SK-N-SH (cell line): ENCODE measurements around the gene TRIML1. TPM values are rescaled to one million over a fixed set of nuclear protein-coding genes. Genes with fewer than 3 reads are reported as not detected.

Experiments
- CTCF ChIA-PET: fragments of 300-600, 350-600 bp; formaldehyde crosslinking; extraction: SDS; loops from one replicate; lab custom pipeline; 2021; lab: Yijun Ruan, JAX
- POLR2A ChIA-PET: fragments of 350-600 bp; sonication (Branson Sonifier 250); formaldehyde crosslinking; extraction: SDS; loops from one replicate; lab custom pipeline; 2020; ENCODE audit warnings: antibody characterized with exemption, inconsistent platforms; lab: Yijun Ruan, JAX
- DNase-seq: peaks from one replicate; pipeline ENCODE4 v3.0.0; 2012
- H2AFZ ChIP-seq: fragments of 200-600 bp; sonication (generic); 2 replicates; pipeline ENCODE4 v1.8.1; 2016; ENCODE audit warnings: antibody characterized with exemption, mild to moderate bottlenecking, low read depth
- H3F3A ChIP-seq: fragments of 200-600 bp; sonication (generic); replicated peaks from 2 replicates; pipeline ENCODE3; 2016; ENCODE audit warnings: antibody characterized with exemption, mild to moderate bottlenecking; ENCODE audit not compliant: insufficient read depth
- H3K27ac ChIP-seq, 2 experiments: fragments of 200-500 bp in 1 of 2; fragments of 200-600 bp in 1 of 2; sonication (Bioruptor generic) in 1 of 2; sonication (generic), shearing (Covaris generic) in 1 of 2; 2 replicates each; pipeline versions ENCODE4 v1.5.1 to v1.6.1; 2014 to 2016; ENCODE audit warnings: low read depth in 2 of 2, inconsistent platforms in 1 of 2, low read length in 1 of 2, mild to moderate bottlenecking in 1 of 2, mixed read lengths in 1 of 2
- H3K27me3 ChIP-seq: fragments of 200-600 bp; sonication (generic), shearing (Covaris generic); 2 replicates; pipeline ENCODE4 v1.6.1; 2016; ENCODE audit warnings: mixed run types; ENCODE audit not compliant: insufficient read depth
- H3K36me3 ChIP-seq, 2 experiments: fragments of 200-500 bp in 1 of 2; fragments of 200-600 bp in 1 of 2; sonication (Bioruptor generic) in 1 of 2; sonication (generic) in 1 of 2; replicated peaks in 1 of 2; 2 replicates each; pipeline versions ENCODE3 to v1.5.1; 2014 to 2016; ENCODE audit warnings: low read length in 1 of 2, mild to moderate bottlenecking in 1 of 2; ENCODE audit not compliant: insufficient read depth in 2 of 2, control insufficient read depth in 1 of 2
- H3K4me1 ChIP-seq, 2 experiments: fragments of 200-500 bp in 1 of 2; fragments of 200-600 bp in 1 of 2; sonication (Bioruptor generic) in 1 of 2; sonication (generic), shearing (Covaris generic) in 1 of 2; 2 replicates each; pipeline versions ENCODE4 v1.5.1 to v1.6.1; 2014 to 2016; ENCODE audit warnings: low read depth in 1 of 2, low read length in 1 of 2, mixed run types in 1 of 2; ENCODE audit not compliant: insufficient read depth in 2 of 2, control insufficient read depth in 1 of 2
- H3K4me2 ChIP-seq: fragments of 200-600 bp; sonication (generic), shearing (Covaris generic); 2 replicates; pipeline ENCODE4 v1.6.1; 2017; ENCODE audit warnings: mixed run types
- H3K4me3 ChIP-seq, 2 experiments: fragments of 200-500 bp in 1 of 2; fragments of 200-600 bp in 1 of 2; sonication (Bioruptor generic) in 1 of 2; sonication (generic), shearing (Covaris generic) in 1 of 2; 2 replicates each; pipeline versions ENCODE4 v1.5.1 to v1.8.1; 2014 to 2016; ENCODE audit warnings: low read depth in 2 of 2, inconsistent platforms in 1 of 2, low read length in 1 of 2, mild to moderate bottlenecking in 1 of 2, mixed read lengths in 1 of 2, moderate library complexity in 1 of 2
- H3K79me2 ChIP-seq: fragments of 200-600 bp; sonication (generic); 2 replicates; pipeline ENCODE4 v1.8.1; 2017; ENCODE audit warnings: mild to moderate bottlenecking; ENCODE audit not compliant: insufficient read depth
- H3K9ac ChIP-seq: fragments of 200-600 bp; sonication (generic); 2 replicates; pipeline ENCODE4 v1.6.1; 2017; ENCODE audit warnings: mixed run types
- H3K9me2 ChIP-seq: fragments of 200-600 bp; sonication (generic); 2 replicates; pipeline ENCODE4 v1.6.1; 2017; ENCODE audit warnings: mixed run types
- H3K9me3 ChIP-seq: fragments of 200-600 bp; sonication (generic); 2 replicates; pipeline ENCODE4 v1.6.1; 2017; ENCODE audit warnings: mixed run types, mild to moderate bottlenecking, moderate library complexity
- H4K20me1 ChIP-seq: fragments of 200-600 bp; sonication (generic); 2 replicates; pipeline ENCODE4 v1.6.1; 2017; ENCODE audit warnings: mild to moderate bottlenecking, mixed run types; ENCODE audit not compliant: insufficient read depth
- CHD2 ChIP-seq: fragments of 150-350 bp; IDR thresholded peaks from 2 replicates; pipeline ENCODE4 v1.6.1; 2018; ENCODE audit warnings: low read length; ENCODE audit not compliant: partially characterized antibody
- ELF1 ChIP-seq: IDR thresholded peaks from 2 replicates; pipeline ENCODE4 v1.4.0; 2012
- EP300 ChIP-seq, 2 experiments: IDR thresholded peaks; 2 replicates each; pipeline versions ENCODE4 v1.4.0 to v1.6.1; 2012; ENCODE audit warnings: borderline replicate concordance in 1 of 2, low read depth in 1 of 2, low read length in 1 of 2
- EZH2phosphoT487 ChIP-seq: fragments of 200-600 bp; sonication (generic); IDR thresholded peaks from 2 replicates; pipeline ENCODE4 v1.6.1; 2017; ENCODE audit warnings: low read depth, mixed run types, mild to moderate bottlenecking, antibody characterized with exemption, moderate library complexity, borderline replicate concordance
- FOSL2 ChIP-seq: IDR thresholded peaks from 2 replicates; pipeline ENCODE4 v1.4.0; 2012; ENCODE audit warnings: low read depth, mild to moderate bottlenecking, moderate library complexity, borderline replicate concordance
- FOXJ3 ChIP-seq: sonication (generic); formaldehyde crosslinking; IDR thresholded peaks from 2 replicates; pipeline ENCODE4 v1.5.1; 2020; ENCODE audit warnings: mild to moderate bottlenecking, missing genetic modification reagents
- FOXM1 ChIP-seq: IDR thresholded peaks from 2 replicates; pipeline ENCODE4 v1.4.0; 2012; ENCODE audit warnings: low read depth, mild to moderate bottlenecking
- GABPA ChIP-seq: IDR thresholded peaks from 2 replicates; pipeline ENCODE4 v1.4.0; 2012; ENCODE audit warnings: low read depth, mild to moderate bottlenecking
- GATA2 ChIP-seq: sonication (generic); formaldehyde crosslinking; IDR thresholded peaks from 2 replicates; pipeline ENCODE4 v1.5.0; 2020; ENCODE audit warnings: mild to moderate bottlenecking, missing genetic modification reagents
- MEF2A ChIP-seq: IDR thresholded peaks from 2 replicates; pipeline ENCODE4 v1.4.0; 2012; ENCODE audit warnings: low read depth, borderline replicate concordance
- MXI1 ChIP-seq: IDR thresholded peaks from 2 replicates; pipeline ENCODE4 v1.6.1; 2012; ENCODE audit warnings: mild to moderate bottlenecking, low read depth, low read length, improper control_type of control experiment
- NFIC ChIP-seq: IDR thresholded peaks from 2 replicates; pipeline ENCODE4 v1.4.0; 2012; ENCODE audit warnings: borderline replicate concordance
- NRF1 ChIP-seq: IDR thresholded peaks from 2 replicates; pipeline ENCODE4 v1.6.1; 2012; ENCODE audit warnings: low read depth, mild to moderate bottlenecking, low read length
- RAD21 ChIP-seq: IDR thresholded peaks from 2 replicates; pipeline ENCODE4 v1.6.1; 2012; ENCODE audit warnings: mild to moderate bottlenecking, low read length
- SMC3 ChIP-seq: IDR thresholded peaks from 2 replicates; pipeline ENCODE4 v1.6.1; 2012; ENCODE audit warnings: low read depth, low read length, improper control_type of control experiment
- TAF1 ChIP-seq: IDR thresholded peaks from 2 replicates; pipeline ENCODE4 v1.6.1; 2012; ENCODE audit warnings: low read depth, mild to moderate bottlenecking, low read length, moderate library complexity, borderline replicate concordance
- TCF12 ChIP-seq: IDR thresholded peaks from 2 replicates; pipeline ENCODE4 v1.4.0; 2012
- YY1 ChIP-seq: IDR thresholded peaks from 2 replicates; pipeline ENCODE4 v1.4.0; 2012; ENCODE audit warnings: low read depth, mild to moderate bottlenecking
- WGBS: methylation state at CpG from one replicate; pipeline ENCODE4 v1.1.6; 2017; ENCODE audit warnings: low lambda C conversion rate; 5-methylcytosine and 5-hydroxymethylcytosine counted together
- polyA plus RNA-seq, 3 experiments: library from polyadenylated mRNA; depleted of rRNA; stranded (reverse); fragments of >200 nt; gene quantifications; 2 replicates each; pipeline ENCODE4 v1.2.3, GENCODE V29; 2012
- TF ChIP-seq, protein P1 (sequence below): fragments of 150-350 bp; IDR thresholded peaks from 2 replicates; pipeline ENCODE4 v1.6.1; 2017; ENCODE audit warnings: antibody characterized with exemption, low read length, low read depth, borderline replicate concordance
- TF ChIP-seq, protein P2 (sequence below): IDR thresholded peaks from 2 replicates; pipeline ENCODE4 v1.6.1; 2012; ENCODE audit warnings: mild to moderate bottlenecking, low read depth, low read length, moderate library complexity

Gene TRIML1
- polyA plus RNA-seq, 1 of the 3 experiments (the other 2 are of a cell fraction) = not detected

DNA sequence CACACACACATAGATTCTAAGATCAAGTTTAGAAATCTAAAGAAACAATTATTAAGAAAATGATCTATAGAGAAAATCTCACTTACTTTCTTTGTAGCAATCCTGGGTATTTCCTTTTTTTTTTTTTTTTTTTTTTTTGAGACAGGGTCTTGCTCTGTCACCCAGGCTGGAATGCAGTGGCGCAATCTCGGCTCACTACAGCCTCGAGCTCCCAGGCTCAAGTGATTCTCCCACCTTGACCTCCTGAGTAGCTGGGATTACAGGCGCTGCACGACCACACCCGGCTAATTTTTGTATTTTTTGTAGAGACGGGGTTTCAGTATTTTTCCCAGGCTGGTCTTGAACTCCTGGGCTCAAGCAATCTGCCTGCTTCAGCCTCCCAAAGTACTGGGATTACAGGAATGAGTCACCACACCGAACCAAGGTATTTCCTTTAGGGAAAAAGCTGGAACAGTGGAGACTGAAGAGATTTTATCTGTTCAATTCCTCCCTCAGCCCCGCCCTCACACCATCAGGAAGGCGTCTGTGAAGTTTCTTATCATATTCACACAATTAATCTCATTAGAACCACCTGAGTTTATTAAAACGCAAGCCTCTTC, 30.0 kb upstream of the TRIML1 start, which contains the start of gene TRIML2:
Gene TRIML2, minus strand, starts transcription at position 447 of the 599 bp plus-strand sequence. CDS start 4,235 bp downstream, outside the sequence.
- Histone ChIP-seq H3K36me3 (no peaks in the 10 kb centered on the region), H4K20me1 (no peaks in the 10 kb centered on the region), H3K9me2 (no peaks in the 10 kb centered on the region), H2AFZ (no peak within 1 kb of the TSS), H3K4me1 (no peaks in the 10 kb centered on the region), H3K27ac (no peak within 1 kb of the TSS), H3K9me3 (no peaks in the 10 kb centered on the region), H3K9ac (no peak within 1 kb of the TSS), H3K4me2 (no peak within 1 kb of the TSS), H3K27me3 (no peaks in the 10 kb centered on the region), H3F3A (peaks cover 4% of the 10 kb centered on the region), H3K79me2 (no peaks in the 10 kb centered on the region), H3K4me3 (no peak within 1 kb of the TSS)
- WGBS = 27% methylated on average over 11 of the region's 11 CpGs
- CTCF ChIA-PET = no interaction called here
- TF ChIP-seq EP300 (IDR thresholded peaks at IDR 0.05; ENCODE audit: borderline replicate concordance in 1 of 2, low read depth in 1 of 2, low read length in 1 of 2) (no peak), NFIC (no peak), FOXM1 (no peak), TAF1 (no peak), GATA2 (CRISPR knock-in tag) (no peak), MXI1 (no peak), FOSL2 (no peak), RAD21 (no peak), FOXJ3 (CRISPR knock-in tag) (no peak), ELF1 (no peak), GABPA (no peak), NRF1 (no peak), SMC3 (no peak), CHD2 (no peak), MEF2A (no peak), EZH2phosphoT487 (no peak), YY1 (no peak), TCF12 (no peak)
- TF ChIP-seq, protein P1, sequence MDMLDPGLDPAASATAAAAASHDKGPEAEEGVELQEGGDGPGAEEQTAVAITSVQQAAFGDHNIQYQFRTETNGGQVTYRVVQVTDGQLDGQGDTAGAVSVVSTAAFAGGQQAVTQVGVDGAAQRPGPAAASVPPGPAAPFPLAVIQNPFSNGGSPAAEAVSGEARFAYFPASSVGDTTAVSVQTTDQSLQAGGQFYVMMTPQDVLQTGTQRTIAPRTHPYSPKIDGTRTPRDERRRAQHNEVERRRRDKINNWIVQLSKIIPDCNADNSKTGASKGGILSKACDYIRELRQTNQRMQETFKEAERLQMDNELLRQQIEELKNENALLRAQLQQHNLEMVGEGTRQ = no peak
- TF ChIP-seq, protein P2, sequence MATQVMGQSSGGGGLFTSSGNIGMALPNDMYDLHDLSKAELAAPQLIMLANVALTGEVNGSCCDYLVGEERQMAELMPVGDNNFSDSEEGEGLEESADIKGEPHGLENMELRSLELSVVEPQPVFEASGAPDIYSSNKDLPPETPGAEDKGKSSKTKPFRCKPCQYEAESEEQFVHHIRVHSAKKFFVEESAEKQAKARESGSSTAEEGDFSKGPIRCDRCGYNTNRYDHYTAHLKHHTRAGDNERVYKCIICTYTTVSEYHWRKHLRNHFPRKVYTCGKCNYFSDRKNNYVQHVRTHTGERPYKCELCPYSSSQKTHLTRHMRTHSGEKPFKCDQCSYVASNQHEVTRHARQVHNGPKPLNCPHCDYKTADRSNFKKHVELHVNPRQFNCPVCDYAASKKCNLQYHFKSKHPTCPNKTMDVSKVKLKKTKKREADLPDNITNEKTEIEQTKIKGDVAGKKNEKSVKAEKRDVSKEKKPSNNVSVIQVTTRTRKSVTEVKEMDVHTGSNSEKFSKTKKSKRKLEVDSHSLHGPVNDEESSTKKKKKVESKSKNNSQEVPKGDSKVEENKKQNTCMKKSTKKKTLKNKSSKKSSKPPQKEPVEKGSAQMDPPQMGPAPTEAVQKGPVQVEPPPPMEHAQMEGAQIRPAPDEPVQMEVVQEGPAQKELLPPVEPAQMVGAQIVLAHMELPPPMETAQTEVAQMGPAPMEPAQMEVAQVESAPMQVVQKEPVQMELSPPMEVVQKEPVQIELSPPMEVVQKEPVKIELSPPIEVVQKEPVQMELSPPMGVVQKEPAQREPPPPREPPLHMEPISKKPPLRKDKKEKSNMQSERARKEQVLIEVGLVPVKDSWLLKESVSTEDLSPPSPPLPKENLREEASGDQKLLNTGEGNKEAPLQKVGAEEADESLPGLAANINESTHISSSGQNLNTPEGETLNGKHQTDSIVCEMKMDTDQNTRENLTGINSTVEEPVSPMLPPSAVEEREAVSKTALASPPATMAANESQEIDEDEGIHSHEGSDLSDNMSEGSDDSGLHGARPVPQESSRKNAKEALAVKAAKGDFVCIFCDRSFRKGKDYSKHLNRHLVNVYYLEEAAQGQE = no peak
- DNase-seq = no peak
- POLR2A ChIA-PET = no interaction called here
